ENCODE measurements around the gene NOTUM. TPM values are rescaled to one million over a fixed set of nuclear protein-coding genes. Genes with fewer than 3 reads are reported as not detected.

NOTUM gene
- polyA plus RNA-seq, 4 donors, result 1.7 to 3.7 (median 2.4) TPM

GRCh38 chr17:81941484-81942166, 19.4 kb downstream of the NOTUM start:
- DNase-seq (ENCODE audit: low read depth in 4 of 4, low spot score in 3 of 4), result no peak

GRCh38 chr17:81940538-81941483, 20.2 kb downstream of the NOTUM start:
- DNase-seq (ENCODE audit: low read depth in 4 of 4, low spot score in 3 of 4), result no peak

- DNase-seq (ENCODE audit: low read depth in 4 of 4, low spot score in 3 of 4), result no peak
Observed at GRCh38 chr17:81939881-81940385, 21.1 kb downstream of the NOTUM start.

- DNase-seq (ENCODE audit: low read depth in 4 of 4, low spot score in 3 of 4), result no peak
Observed at GRCh38 chr17:81939218-81939617, 21.8 kb downstream of the NOTUM start.

- no peak for DNase-seq (ENCODE audit: low read depth in 4 of 4, low spot score in 3 of 4)
Observed at GRCh38 chr17:81935709-81936084, 25.3 kb downstream of the NOTUM start.

GRCh38 chr17:81934850-81935708, 25.9 kb downstream of the NOTUM start:
- DNase-seq (ENCODE audit: low read depth in 4 of 4, low spot score in 3 of 4), result no peak

- DNase-seq (ENCODE audit: low read depth in 4 of 4, low spot score in 3 of 4), result no peak
Observed at GRCh38 chr17:81934098-81934757, 26.8 kb downstream of the NOTUM start.

GRCh38 chr17:81933178-81933699, 27.7 kb downstream of the NOTUM start:
- no peak for DNase-seq (ENCODE audit: low read depth in 4 of 4, low spot score in 3 of 4)

- DNase-seq (ENCODE audit: low read depth in 4 of 4, low spot score in 3 of 4), result no peak
Observed at GRCh38 chr17:81932333-81932983, 28.5 kb downstream of the NOTUM start.

GRCh38 chr17:81931557-81932332, 29.2 kb downstream of the NOTUM start:
- no peak for DNase-seq (ENCODE audit: low read depth in 4 of 4, low spot score in 3 of 4)

- DNase-seq (ENCODE audit: low read depth in 4 of 4, low spot score in 3 of 4), result no peak
Observed at GRCh38 chr17:81931189-81931556, 29.8 kb downstream of the NOTUM start.

GRCh38 chr17:81930142-81931125, 30.6 kb downstream of the NOTUM start:
- DNase-seq (ENCODE audit: low read depth in 4 of 4, low spot score in 3 of 4), result no peak

GRCh38 chr17:81929253-81930141, 31.5 kb downstream of the NOTUM start:
- DNase-seq (ENCODE audit: low read depth in 4 of 4, low spot score in 3 of 4), result no peak

- DNase-seq (ENCODE audit: low read depth in 4 of 4, low spot score in 3 of 4), result no peak
Observed at GRCh38 chr17:81928544-81929252, 32.3 kb downstream of the NOTUM start.

GRCh38 chr17:81927653-81928543, 33.1 kb downstream of the NOTUM start, which contains the start of gene MAFG:
Gene MAFG, minus strand, starts transcription at chr17:81927735. Its CDS starts 4,550 bp downstream, at chr17:81923185.
- DNase-seq (ENCODE audit: low read depth in 4 of 4, low spot score in 3 of 4), result peak; percentile 91 to 95 (median 94)

All from right renal pelvis (tissue), 4 donors.